K562 (cell line): ENCODE measurements around the gene CATSPER1. TPM values are rescaled to one million over a fixed set of nuclear protein-coding genes. Genes with fewer than 3 reads are reported as not detected.

Source experiments
- ATAC-seq: fragments of 200-7000 bp; cut with Tn5 transposase; 3 replicates; pipeline ENCODE4 v1.9.1; 2020; ENCODE audit warnings: moderate library complexity
- BruUV-seq: library from RNA; stranded (reverse); fragments of 400-500 nt; replicated peaks from 2 replicates; lab custom pipeline; 2021; lab: Mats Ljungman, UMichigan
- CTCF ChIA-PET: fragments of 300-600 bp; formaldehyde crosslinking; extraction: SDS; loops from one replicate; lab custom pipeline; 2021; ENCODE audit warnings: low intra/inter-chr PET ratio; lab: Yijun Ruan, JAX
- POLR2A ChIA-PET: fragments of 300-600, 350-650 bp; sonication (Branson Sonifier 250); formaldehyde crosslinking; extraction: SDS; loops from one replicate; lab custom pipeline; 2021; ENCODE audit warnings: antibody characterized with exemption, inconsistent platforms; lab: Yijun Ruan, JAX
- DNase-seq, 4 experiments: peaks; one replicate each; pipeline versions ENCODE4 v3.0.0 to v3.0.0-alpha.2; 2011 to 2018; ENCODE audit warnings: low spot score in 3 of 4, mixed read lengths in 3 of 4; ENCODE audit errors: extremely low read depth in 1 of 4
- FAIRE-seq: peaks from 2 replicates; lab custom pipeline; 2011; peaks lifted over from hg19 to GRCh38; lab: Jason Lieb, UNC
- H2AFZ ChIP-seq: 2 replicates; pipeline ENCODE4 v1.6.0; 2011; ENCODE audit warnings: low read depth, low read length, control low read depth, inconsistent platforms
- H3K27ac ChIP-seq: fragments of 200-600 bp; 3 replicates; pipeline ENCODE4 v1.8.0; 2011; ENCODE audit warnings: low read depth, mild to moderate bottlenecking, control low read depth, inconsistent platforms, low read length, moderate library complexity, mixed read lengths; ENCODE audit errors: extremely low read depth
- H3K27me3 ChIP-seq, 2 experiments: fragments of 300-600 bp in 1 of 2; 2 replicates in 1 of 2; 3 replicates in 1 of 2; pipeline versions ENCODE4 v1.6.0 to v1.8.0; 2011; ENCODE audit warnings: inconsistent platforms in 2 of 2, low read length in 2 of 2, mild to moderate bottlenecking in 1 of 2, mixed read lengths in 1 of 2, moderate library complexity in 1 of 2; ENCODE audit not compliant: control insufficient read depth in 2 of 2, insufficient read depth in 2 of 2
- H3K36me3 ChIP-seq: fragments of 300-600 bp; 3 replicates; pipeline ENCODE4 v1.8.0; 2011; ENCODE audit warnings: mild to moderate bottlenecking, low read length, inconsistent platforms; ENCODE audit not compliant: control insufficient read depth, insufficient read depth
- H3K4me1 ChIP-seq, 2 experiments: fragments of 200-600 bp in 1 of 2; replicated peaks in 1 of 2; 2 replicates in 1 of 2; 3 replicates in 1 of 2; pipeline versions ENCODE4 v1.5.1 to v1.8.0; 2011; ENCODE audit warnings: inconsistent platforms in 2 of 2, low read length in 2 of 2, mild to moderate bottlenecking in 1 of 2, mixed read lengths in 1 of 2, moderate library complexity in 1 of 2; ENCODE audit not compliant: control insufficient read depth in 2 of 2, insufficient read depth in 2 of 2
- H3K4me2 ChIP-seq: 2 replicates; pipeline ENCODE4 v1.6.1; 2011; ENCODE audit warnings: low read length, control low read depth, inconsistent platforms, mixed read lengths; ENCODE audit not compliant: insufficient read depth
- H3K4me3 ChIP-seq: fragments of 200-600 bp; sonication (generic), shearing (Covaris generic); 2 replicates; pipeline ENCODE4 v1.5.1; 2016; ENCODE audit warnings: control low read depth, inconsistent platforms
- H3K79me2 ChIP-seq: fragments of 200-600 bp; 3 replicates; pipeline ENCODE4 v1.8.0; 2011; ENCODE audit warnings: low read length, inconsistent platforms; ENCODE audit not compliant: control insufficient read depth, insufficient read depth
- H3K9ac ChIP-seq, 2 experiments: 2 replicates each; pipeline versions ENCODE4 v1.6.0 to v1.6.1; 2011; ENCODE audit warnings: low read depth in 2 of 2, low read length in 2 of 2, control low read depth in 1 of 2, inconsistent platforms in 1 of 2, mild to moderate bottlenecking in 1 of 2, mixed read lengths in 1 of 2; ENCODE audit not compliant: insufficient read depth in 1 of 2
- H3K9me1 ChIP-seq: one replicate; pipeline ENCODE4 v1.6.0; 2011; ENCODE audit warnings: inconsistent platforms, mild to moderate bottlenecking, low read length, moderate library complexity; ENCODE audit not compliant: control insufficient read depth, insufficient read depth
- H3K9me3 ChIP-seq: replicated peaks from 2 replicates; pipeline ENCODE4 v1.5.1; 2011; ENCODE audit warnings: low read depth, low read length, inconsistent platforms; ENCODE audit not compliant: control insufficient read depth, insufficient read depth
- H4K20me1 ChIP-seq: replicated peaks from 2 replicates; pipeline ENCODE4 v1.6.1; 2011; ENCODE audit warnings: low read length, inconsistent platforms, mixed read lengths; ENCODE audit not compliant: control insufficient read depth, insufficient read depth
- CSDE1 ChIP-seq, 2 experiments: fragments of 450-650 bp; IDR thresholded peaks; 2 replicates each; pipeline ENCODE4 v1.6.1; 2016; ENCODE audit warnings: mild to moderate bottlenecking in 1 of 2
- ERF ChIP-seq: fragments of 450-650 bp; formaldehyde crosslinking; IDR thresholded peaks from 2 replicates; pipeline ENCODE4 v1.4.0; 2020; ENCODE audit warnings: mild to moderate bottlenecking, mixed read lengths
- MCM3 ChIP-seq: fragments of 450-650 bp; IDR thresholded peaks from 2 replicates; pipeline ENCODE4 v1.6.1; 2016
- RFX5 ChIP-seq: IDR thresholded peaks from 2 replicates; pipeline ENCODE4 v1.6.1; 2011; ENCODE audit warnings: low read depth, mild to moderate bottlenecking, improper control_type of control experiment, low read length
- YY1 ChIP-seq, 3 experiments: IDR thresholded peaks; 2 replicates each; pipeline ENCODE4 v1.6.1; 2011; ENCODE audit warnings: low read length in 2 of 3, mild to moderate bottlenecking in 2 of 3, moderate library complexity in 2 of 3, borderline replicate concordance in 1 of 3, control low read depth in 1 of 3, low read depth in 1 of 3; ENCODE audit not compliant: insufficient read depth in 3 of 3, insufficient replicate concordance in 2 of 3, control insufficient read depth in 1 of 3, insufficient read length in 1 of 3; ENCODE audit errors: extremely low read depth in 1 of 3
- ZBTB17 ChIP-seq: fragments of 450-650 bp; formaldehyde crosslinking; IDR thresholded peaks from 2 replicates; pipeline ENCODE4 v1.4.0; 2020; ENCODE audit warnings: mild to moderate bottlenecking
- ZNF175 ChIP-seq: fragments of 200-800 bp; sonication (Bioruptor generic); IDR thresholded peaks from 2 replicates; pipeline ENCODE4 v1.6.1; 2016; ENCODE audit warnings: low read depth, mild to moderate bottlenecking, missing genetic modification characterization, missing compliant biosample characterization
- ZNF41 ChIP-seq: fragments of 250-450 bp; sonication (Bioruptor Pico); conservative IDR thresholded peaks from 2 replicates; pipeline ENCODE4 v1.4.0; 2020; ENCODE audit warnings: mild to moderate bottlenecking
- ZNF431 ChIP-seq: sonication (generic); formaldehyde crosslinking; IDR thresholded peaks from 2 replicates; pipeline ENCODE4 v1.8.0; 2022; ENCODE audit warnings: mild to moderate bottlenecking, missing genetic modification reagents
- ZNF644 ChIP-seq: fragments of 200-800 bp; sonication (Bioruptor generic); IDR thresholded peaks from 2 replicates; pipeline ENCODE4 v1.6.1; 2016; ENCODE audit warnings: low read depth, missing genetic modification characterization, missing compliant biosample characterization
- WGBS: fragments of 100-300 bp; shearing (Covaris generic); methylation state at CpG from one replicate; pipeline ENCODE4 v1.1.6; 2016; ENCODE audit warnings: low coverage, mixed read lengths; ENCODE audit not compliant: insufficient coverage; ENCODE audit errors: missing lambda C conversion rate; 5-methylcytosine and 5-hydroxymethylcytosine counted together
- in situ Hi-C: fragments of 300-500 bp; cut with MboI; formaldehyde crosslinking; loops from 4 replicates; pipeline ENCODE4 v1.15.0; 2018; ENCODE audit warnings: inconsistent platforms, mixed read lengths
- intact Hi-C: fragments of 100-400 bp; cut with micrococcal nuclease; formaldehyde crosslinking; loops from 2 replicates; pipeline ENCODE4 v1.14.2; 2022
- polyA plus RNA-seq, 8 experiments: library from polyadenylated mRNA; depleted of rRNA in 4 of 8; stranded (reverse) in 5 of 8; unstranded in 3 of 8; fragments of >200 nt; fragmentation: Nextera tagmentation in 2 of 8; fragmentation: Illumina TruSeq in 1 of 8; extraction: Ambion mirVana in 2 of 8; extraction: Trizol in 1 of 8; gene quantifications; 2 replicates each; pipeline versions ENCODE4 v1.2.1 to v1.2.3, GENCODE V29; 2011 to 2014; ENCODE audit warnings: inconsistent platforms in 1 of 8, missing spikeins in 1 of 8
- total RNA-seq, 7 experiments: library from RNA; depleted of rRNA in 6 of 7; stranded (reverse); fragments of >200 nt in 6 of 7; fragmentation: Illumina TruSeq in 2 of 7; extraction: Trizol in 2 of 7; gene quantifications; 2 replicates each; pipeline versions ENCODE4 v1.2.1 to v1.2.3, GENCODE V29; 2011 to 2021; ENCODE audit warnings: low replicate concordance in 1 of 7
- TF ChIP-seq, protein P1 (sequence below): sonication (generic); formaldehyde crosslinking; IDR thresholded peaks from 2 replicates; pipeline ENCODE4 v1.8.1; 2022; ENCODE audit warnings: missing genetic modification reagents
- TF ChIP-seq, protein P2 (sequence below): IDR thresholded peaks from 3 replicates; pipeline ENCODE4 v1.6.1; 2011; ENCODE audit warnings: borderline replicate concordance, mild to moderate bottlenecking; ENCODE audit not compliant: insufficient read length, insufficient read depth
- TF ChIP-seq, protein P3 (sequence below), 2 experiments: IDR thresholded peaks; 2 replicates each; pipeline ENCODE4 v1.6.1; 2011; ENCODE audit warnings: borderline replicate concordance in 1 of 2, control low read depth in 1 of 2, low read depth in 1 of 2, low read length in 1 of 2, mild to moderate bottlenecking in 1 of 2, mixed read lengths in 1 of 2, moderate library complexity in 1 of 2; ENCODE audit not compliant: insufficient read depth in 1 of 2, insufficient read length in 1 of 2, poor library complexity in 1 of 2, severe bottlenecking in 1 of 2; ENCODE audit errors: extremely low read depth in 1 of 2

Gene CATSPER1
- total and polyA plus RNA-seq, 9 of the 15 experiments (the other 6 are each of a cell fraction or from before 2014, with no cell fraction given) = 0.21 to 3.3 (median 0.76) TPM

DNA sequence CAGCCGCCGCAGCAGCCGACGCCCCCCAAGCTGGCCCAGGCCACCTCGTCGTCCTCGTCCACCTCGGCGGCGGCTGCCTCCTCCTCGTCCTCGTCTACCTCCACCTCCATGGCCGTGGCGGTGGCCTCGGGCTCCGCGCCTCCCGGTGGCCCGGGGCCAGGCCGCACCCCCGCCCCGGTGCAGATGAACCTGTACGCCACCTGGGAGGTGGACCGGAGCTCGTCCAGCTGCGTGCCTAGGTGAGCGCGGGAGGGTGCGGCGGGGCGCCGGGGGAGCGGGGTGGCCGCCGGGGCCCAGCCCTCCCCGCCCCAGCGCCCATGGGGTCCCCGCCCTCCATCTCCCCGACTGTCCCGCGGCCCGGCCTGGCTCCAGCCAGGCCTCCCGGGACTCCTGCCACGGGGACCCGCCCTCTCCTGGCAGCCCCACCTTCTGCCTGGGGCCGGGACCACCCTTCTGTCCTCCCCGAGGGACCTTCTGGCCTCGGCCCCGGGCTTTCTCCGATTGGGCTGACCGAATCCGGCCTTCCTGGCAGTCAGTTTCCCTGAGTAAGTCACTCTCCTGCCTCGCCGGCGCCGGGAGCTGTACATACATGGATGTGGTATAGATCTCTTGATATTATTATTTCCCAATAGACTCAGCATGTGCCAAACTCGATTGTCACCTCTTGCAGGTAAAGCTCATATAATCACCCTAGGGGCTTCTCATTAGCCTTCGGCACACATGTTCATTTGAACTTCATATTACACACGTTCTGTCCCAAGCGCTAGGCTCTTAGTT, 44.5 kb upstream of the CATSPER1 start (continued):
- TF ChIP-seq YY1 (IDR thresholded peaks at IDR 0.05; ENCODE audit: borderline replicate concordance in 1 of 3, control insufficient read depth in 1 of 3, extremely low read depth in 1 of 3, insufficient read depth in 3 of 3, insufficient read length in 1 of 3, insufficient replicate concordance in 2 of 3, low read depth in 1 of 3, low read length in 2 of 3) = peak in 1 of 3 experiments; percentile 5

DNA sequence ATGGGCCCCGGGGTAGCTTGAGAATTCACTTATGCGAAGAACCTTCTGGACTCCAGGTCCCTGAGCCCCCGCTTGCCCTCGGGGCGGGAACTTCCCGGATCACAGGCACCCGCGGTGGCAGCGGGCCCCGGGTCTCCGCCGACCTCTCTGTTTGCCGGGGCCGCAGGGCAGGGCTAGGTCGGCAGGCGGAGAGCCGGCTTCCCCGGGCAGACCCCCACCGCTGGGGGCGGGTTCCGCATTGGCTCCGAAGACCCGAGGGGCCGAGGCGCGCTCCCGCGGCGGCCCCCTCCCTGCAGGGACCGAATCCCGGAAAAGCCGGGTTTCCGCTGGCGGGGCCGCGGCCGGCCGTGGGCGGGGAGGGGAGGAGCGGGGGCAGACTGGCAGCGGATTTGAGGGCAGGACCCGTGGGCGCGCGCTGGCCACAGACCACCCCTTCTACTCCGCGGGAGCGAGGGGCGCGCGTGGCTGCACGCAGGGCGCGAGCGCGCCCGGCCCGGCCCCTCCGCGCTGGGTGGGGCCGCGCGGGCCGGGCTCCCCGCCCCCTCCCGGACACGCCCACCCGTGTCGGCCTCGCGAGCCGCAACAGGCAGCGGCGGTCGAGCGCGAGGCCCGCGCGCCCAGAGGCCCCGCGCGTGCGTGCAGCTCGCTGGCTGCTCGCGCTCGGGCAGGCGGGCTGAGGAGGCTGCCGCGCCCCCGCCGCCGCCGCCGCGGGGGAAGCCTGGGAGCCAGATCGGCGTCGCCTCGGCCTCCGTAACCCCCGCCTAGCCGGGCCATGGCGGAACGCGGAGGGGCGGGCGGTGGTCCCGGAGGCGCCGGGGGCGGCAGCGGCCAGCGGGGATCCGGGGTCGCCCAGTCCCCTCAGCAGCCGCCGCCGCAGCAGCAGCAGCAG, 43.7 kb upstream of the CATSPER1 start, which contains the start of gene PACS1:
Gene PACS1, plus strand, starts transcription at position 558 of the 889 bp plus-strand sequence. Its CDS starts 215 bp downstream, at position 773.
- BruUV-seq = no TSS peak
- H3K9me3 ChIP-seq = no peaks in the 10 kb centered on the region
- H3K9ac ChIP-seq = peak within 1 kb of the TSS; percentile 63 to 93
- intact Hi-C loops (loop anchor here (1.0 to 5.0 kb wide), 2 partner anchors 64 to 68 kb away; partner anchors contain the start of genes BANF1 and EIF1AD), in situ Hi-C loops (no loop called here)
- H3K9me1 ChIP-seq = no peaks in the 10 kb centered on the region
- H2AFZ ChIP-seq = peak within 1 kb of the TSS; percentile 75
- H4K20me1 ChIP-seq = peaks cover 4% of the 10 kb centered on the region; the same call in 1 of the 2 replicates
- peak within 1 kb of the TSS; percentile 72 for H3K4me3 ChIP-seq
- CTCF ChIA-PET = interaction anchor here (1.2 kb wide), 1 partner anchor 65 kb away, joined by 4 read pairs; no protein-coding TSS in a partner anchor
- peaks cover 19 to 31% of the 10 kb centered on the region in 2 experiments for H3K4me1 ChIP-seq
- no peaks in the 10 kb centered on the region for H3K27me3 ChIP-seq
- POLR2A ChIA-PET = interaction anchor here (0.5 to 5.5 kb wide), 7 partner anchors 10 to 220 kb away, joined by 3 to 47 read pairs (median 4); no protein-coding TSS in a partner anchor
- peaks cover 62% of the 10 kb centered on the region for H3K36me3 ChIP-seq
- peak within 1 kb of the TSS; percentile 83 for H3K4me2 ChIP-seq
- no peak for FAIRE-seq
- peaks cover 34% of the 10 kb centered on the region for H3K79me2 ChIP-seq
- WGBS = 9% methylated on average over 27 of the region's 120 CpGs
- DNase-seq = peak; percentile 77 to 92 (median 90)
- H3K27ac ChIP-seq = peak within 1 kb of the TSS; percentile 73
- peak; percentile 74 for ATAC-seq
- no peak for TF ChIP-seq ZNF41 (CRISPR knock-in tag)
- TF ChIP-seq, protein P1, sequence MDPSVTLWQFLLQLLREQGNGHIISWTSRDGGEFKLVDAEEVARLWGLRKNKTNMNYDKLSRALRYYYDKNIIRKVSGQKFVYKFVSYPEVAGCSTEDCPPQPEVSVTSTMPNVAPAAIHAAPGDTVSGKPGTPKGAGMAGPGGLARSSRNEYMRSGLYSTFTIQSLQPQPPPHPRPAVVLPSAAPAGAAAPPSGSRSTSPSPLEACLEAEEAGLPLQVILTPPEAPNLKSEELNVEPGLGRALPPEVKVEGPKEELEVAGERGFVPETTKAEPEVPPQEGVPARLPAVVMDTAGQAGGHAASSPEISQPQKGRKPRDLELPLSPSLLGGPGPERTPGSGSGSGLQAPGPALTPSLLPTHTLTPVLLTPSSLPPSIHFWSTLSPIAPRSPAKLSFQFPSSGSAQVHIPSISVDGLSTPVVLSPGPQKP (CRISPR knock-in tag) = no peak
- no peak for TF ChIP-seq MCM3
- TF ChIP-seq ERF = peak; percentile 55
- no peak for TF ChIP-seq RFX5
- TF ChIP-seq, protein P2, sequence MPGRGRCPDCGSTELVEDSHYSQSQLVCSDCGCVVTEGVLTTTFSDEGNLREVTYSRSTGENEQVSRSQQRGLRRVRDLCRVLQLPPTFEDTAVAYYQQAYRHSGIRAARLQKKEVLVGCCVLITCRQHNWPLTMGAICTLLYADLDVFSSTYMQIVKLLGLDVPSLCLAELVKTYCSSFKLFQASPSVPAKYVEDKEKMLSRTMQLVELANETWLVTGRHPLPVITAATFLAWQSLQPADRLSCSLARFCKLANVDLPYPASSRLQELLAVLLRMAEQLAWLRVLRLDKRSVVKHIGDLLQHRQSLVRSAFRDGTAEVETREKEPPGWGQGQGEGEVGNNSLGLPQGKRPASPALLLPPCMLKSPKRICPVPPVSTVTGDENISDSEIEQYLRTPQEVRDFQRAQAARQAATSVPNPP = no peak
- no peak for TF ChIP-seq ZNF644 (tag)
- peak; percentile 62 for TF ChIP-seq ZBTB17 (CRISPR knock-in tag)
- TF ChIP-seq, protein P3, sequence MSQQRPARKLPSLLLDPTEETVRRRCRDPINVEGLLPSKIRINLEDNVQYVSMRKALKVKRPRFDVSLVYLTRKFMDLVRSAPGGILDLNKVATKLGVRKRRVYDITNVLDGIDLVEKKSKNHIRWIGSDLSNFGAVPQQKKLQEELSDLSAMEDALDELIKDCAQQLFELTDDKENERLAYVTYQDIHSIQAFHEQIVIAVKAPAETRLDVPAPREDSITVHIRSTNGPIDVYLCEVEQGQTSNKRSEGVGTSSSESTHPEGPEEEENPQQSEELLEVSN (IDR thresholded peaks at IDR 0.05; ENCODE audit: borderline replicate concordance in 1 of 2, extremely low read depth in 1 of 2, insufficient read depth in 1 of 2, insufficient read length in 1 of 2, low read depth in 1 of 2, low read length in 1 of 2, poor library complexity in 1 of 2, severe bottlenecking in 1 of 2) = peak; percentile 60 to 86
- no peak for TF ChIP-seq ZNF175
- TF ChIP-seq CSDE1 (IDR thresholded peaks at IDR 0.05) = no peak
- no peak for TF ChIP-seq ZNF431 (CRISPR knock-in tag)
